ENCODE results near the gene ZNF554.

Gene ZNF554

DNA sequence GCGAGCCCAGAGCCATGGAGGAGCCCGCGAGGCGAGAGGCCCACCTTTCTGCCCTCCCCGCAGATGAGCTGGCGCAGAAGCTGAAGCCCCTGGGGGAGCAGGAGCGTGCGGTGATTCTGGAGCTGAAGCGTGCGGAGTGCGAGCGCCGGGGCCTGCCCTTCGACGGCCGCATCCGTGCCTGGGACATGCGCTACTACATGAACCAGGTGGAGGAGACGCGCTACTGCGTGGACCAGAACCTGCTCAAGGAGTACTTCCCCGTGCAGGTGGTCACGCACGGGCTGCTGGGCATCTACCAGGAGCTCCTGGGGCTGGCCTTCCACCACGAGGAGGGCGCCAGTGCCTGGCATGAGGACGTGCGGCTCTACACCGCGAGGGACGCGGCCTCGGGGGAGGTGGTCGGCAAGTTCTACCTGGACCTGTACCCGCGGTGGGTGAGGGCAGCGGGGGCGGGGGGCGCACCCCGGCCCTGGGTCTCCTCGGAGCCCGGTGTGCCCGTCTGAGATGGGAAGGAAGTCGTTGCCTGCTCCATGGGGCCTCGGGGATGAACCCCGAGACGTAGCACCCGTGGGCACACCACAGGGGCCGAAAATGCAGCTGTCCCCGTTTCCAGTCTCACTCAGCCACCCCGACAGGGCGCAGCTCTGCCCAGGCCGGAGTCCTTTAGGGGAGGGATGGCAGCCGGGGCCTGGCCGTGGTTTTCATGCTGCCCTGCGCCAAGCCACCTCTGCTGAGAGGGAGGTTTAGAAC is 12.1 kb upstream of the ZNF554 start:
- no peak for DNase-seq (ENCODE audit: extremely low spot score)
- TF ChIP-seq FOXA1 (IDR thresholded peaks at IDR 0.05): no peak
- no peak for TF ChIP-seq TARDBP (IDR thresholded peaks at IDR 0.05)
- no peak for TF ChIP-seq FOXK2 (IDR thresholded peaks at IDR 0.05)
- TF ChIP-seq LEF1 (IDR thresholded peaks at IDR 0.05; ENCODE audit: borderline replicate concordance): no peak
- TF ChIP-seq SP1 (IDR thresholded peaks at IDR 0.05): no peak
- no peak for TF ChIP-seq BHLHE40 (IDR thresholded peaks at IDR 0.05; ENCODE audit: borderline replicate concordance)
- TF ChIP-seq, protein P1, sequence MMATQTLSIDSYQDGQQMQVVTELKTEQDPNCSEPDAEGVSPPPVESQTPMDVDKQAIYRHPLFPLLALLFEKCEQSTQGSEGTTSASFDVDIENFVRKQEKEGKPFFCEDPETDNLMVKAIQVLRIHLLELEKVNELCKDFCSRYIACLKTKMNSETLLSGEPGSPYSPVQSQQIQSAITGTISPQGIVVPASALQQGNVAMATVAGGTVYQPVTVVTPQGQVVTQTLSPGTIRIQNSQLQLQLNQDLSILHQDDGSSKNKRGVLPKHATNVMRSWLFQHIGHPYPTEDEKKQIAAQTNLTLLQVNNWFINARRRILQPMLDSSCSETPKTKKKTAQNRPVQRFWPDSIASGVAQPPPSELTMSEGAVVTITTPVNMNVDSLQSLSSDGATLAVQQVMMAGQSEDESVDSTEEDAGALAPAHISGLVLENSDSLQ (IDR thresholded peaks at IDR 0.05): no peak
- no peak for TF ChIP-seq L3MBTL2 (conservative IDR thresholded peaks at IDR 0.05)
- ChIA-PET CTCF (interaction anchor here (1.2 kb wide), 1 partner anchor 80 kb away, joined by 3 read pairs; no protein-coding TSS in a partner anchor), POLR2A (no interaction called here)

DNA sequence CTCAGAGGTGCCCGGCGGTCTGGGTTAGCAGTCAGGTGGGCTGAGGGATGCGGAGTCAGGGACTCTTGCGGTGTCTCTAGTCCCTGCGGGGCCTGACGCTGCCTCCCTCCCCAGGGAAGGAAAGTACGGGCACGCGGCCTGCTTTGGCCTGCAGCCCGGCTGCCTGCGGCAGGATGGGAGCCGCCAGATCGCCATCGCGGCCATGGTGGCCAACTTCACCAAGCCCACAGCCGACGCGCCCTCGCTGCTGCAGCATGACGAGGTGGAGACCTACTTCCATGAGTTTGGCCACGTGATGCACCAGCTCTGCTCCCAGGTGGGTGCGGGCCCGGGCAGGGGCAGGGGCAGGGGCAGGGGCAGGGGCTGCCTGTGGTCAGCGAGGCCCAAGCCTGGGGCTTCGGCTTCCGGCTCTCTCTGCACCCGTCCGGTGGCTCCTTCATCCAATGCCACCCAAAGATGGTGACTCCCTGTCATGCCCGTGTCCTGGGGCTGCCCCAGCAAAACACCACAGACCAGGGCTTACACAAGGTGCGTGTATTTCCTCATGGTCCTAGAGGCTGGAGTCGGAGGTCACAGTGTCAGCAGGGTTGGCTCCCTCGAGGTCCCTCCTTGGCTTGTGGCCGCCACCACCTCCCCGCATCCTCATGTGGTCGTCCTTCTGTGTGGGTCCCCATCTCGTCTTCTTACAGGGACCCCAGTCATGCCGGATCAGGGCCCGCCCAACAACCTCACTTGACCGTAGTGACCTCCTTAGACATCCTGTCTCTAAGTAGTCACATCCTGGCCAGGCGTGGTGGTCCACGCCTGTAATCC is 11.3 kb upstream of the ZNF554 start:
- CTCF ChIA-PET: interaction anchor here (1.2 kb wide), 1 partner anchor 79 kb away, joined by 3 read pairs; no protein-coding TSS in a partner anchor
- TF ChIP-seq SP1 (IDR thresholded peaks at IDR 0.05): no peak
- TF ChIP-seq HDGF (IDR thresholded peaks at IDR 0.05; ENCODE audit: borderline replicate concordance): no peak
- no peak for TF ChIP-seq NFRKB (IDR thresholded peaks at IDR 0.05)
- TF ChIP-seq ZNF384 (IDR thresholded peaks at IDR 0.05): no peak
- TF ChIP-seq FOXM1 (IDR thresholded peaks at IDR 0.05; ENCODE audit: borderline replicate concordance): no peak
- TF ChIP-seq SUZ12 (IDR thresholded peaks at IDR 0.05): no peak
- no peak for TF ChIP-seq TARDBP (IDR thresholded peaks at IDR 0.05)
- TF ChIP-seq ELF4 (IDR thresholded peaks at IDR 0.05): no peak
- no peak for TF ChIP-seq FOXK2 (IDR thresholded peaks at IDR 0.05)
- no peak for TF ChIP-seq ARNT (IDR thresholded peaks at IDR 0.05)
- TF ChIP-seq LEF1 (IDR thresholded peaks at IDR 0.05; ENCODE audit: borderline replicate concordance): no peak
- TF ChIP-seq, protein P1 (IDR thresholded peaks at IDR 0.05): no peak
- no peak for TF ChIP-seq BHLHE40 (IDR thresholded peaks at IDR 0.05; ENCODE audit: borderline replicate concordance)
- TF ChIP-seq FOXA1 (IDR thresholded peaks at IDR 0.05): no peak
- no peak for TF ChIP-seq CTBP1 (IDR thresholded peaks at IDR 0.05; ENCODE audit: borderline replicate concordance)
- no peak for TF ChIP-seq L3MBTL2 (conservative IDR thresholded peaks at IDR 0.05)
- no peak for DNase-seq (ENCODE audit: extremely low spot score)
- POLR2A ChIA-PET: no interaction called here

DNA sequence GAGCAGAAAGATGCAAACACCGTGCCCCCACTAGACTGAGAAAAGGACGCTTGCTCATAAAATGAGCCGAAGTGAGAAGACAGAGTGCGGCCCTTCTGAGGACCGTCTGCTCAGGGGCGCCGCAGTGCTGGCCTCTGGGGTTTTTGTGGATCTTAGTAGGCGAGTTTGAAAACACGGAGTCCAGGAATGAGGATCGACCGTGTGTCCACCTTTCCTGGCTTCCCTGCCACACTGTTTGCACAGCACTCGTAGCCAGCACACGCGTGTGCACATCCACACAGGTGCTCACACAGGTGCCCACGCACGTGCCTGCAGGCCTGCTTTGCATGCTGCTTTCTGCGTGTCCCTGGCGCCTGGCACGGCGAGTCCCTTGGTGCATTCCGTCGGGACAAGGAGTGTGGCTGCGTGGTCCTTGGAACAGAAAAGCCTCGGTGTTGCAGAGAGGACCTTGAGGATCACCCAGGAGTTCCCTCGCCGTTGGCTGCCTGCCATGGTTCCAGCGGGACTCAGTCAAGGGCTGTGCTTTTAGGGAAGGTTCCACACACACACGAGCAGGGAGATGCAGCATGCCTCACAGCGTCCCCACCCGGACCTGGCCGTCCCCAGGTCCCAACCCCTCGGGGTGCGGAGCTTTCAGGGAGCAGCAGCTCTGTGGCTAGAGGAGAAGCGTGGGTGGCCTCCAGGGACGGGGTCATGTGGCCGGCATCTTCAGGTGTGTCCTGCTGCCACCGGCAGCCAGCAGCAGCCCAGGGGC is 10.1 kb upstream of the ZNF554 start:
- POLR2A ChIA-PET: no interaction called here
- DNase-seq (ENCODE audit: extremely low spot score): no peak
- no peak for TF ChIP-seq ZNF384 (IDR thresholded peaks at IDR 0.05)
- TF ChIP-seq FOXM1 (IDR thresholded peaks at IDR 0.05; ENCODE audit: borderline replicate concordance): no peak
- TF ChIP-seq, protein P1 (IDR thresholded peaks at IDR 0.05): no peak
- TF ChIP-seq FOXK2 (IDR thresholded peaks at IDR 0.05): no peak
- TF ChIP-seq TARDBP (IDR thresholded peaks at IDR 0.05): no peak
- no peak for TF ChIP-seq FOXA1 (IDR thresholded peaks at IDR 0.05)
- TF ChIP-seq SUZ12 (IDR thresholded peaks at IDR 0.05): no peak
- no peak for TF ChIP-seq L3MBTL2 (conservative IDR thresholded peaks at IDR 0.05)
- no peak for TF ChIP-seq SP1 (IDR thresholded peaks at IDR 0.05)
- no peak for TF ChIP-seq BHLHE40 (IDR thresholded peaks at IDR 0.05; ENCODE audit: borderline replicate concordance)
- no peak for TF ChIP-seq ARNT (IDR thresholded peaks at IDR 0.05)
- no peak for TF ChIP-seq LEF1 (IDR thresholded peaks at IDR 0.05; ENCODE audit: borderline replicate concordance)
- CTCF ChIA-PET: no interaction called here

DNA sequence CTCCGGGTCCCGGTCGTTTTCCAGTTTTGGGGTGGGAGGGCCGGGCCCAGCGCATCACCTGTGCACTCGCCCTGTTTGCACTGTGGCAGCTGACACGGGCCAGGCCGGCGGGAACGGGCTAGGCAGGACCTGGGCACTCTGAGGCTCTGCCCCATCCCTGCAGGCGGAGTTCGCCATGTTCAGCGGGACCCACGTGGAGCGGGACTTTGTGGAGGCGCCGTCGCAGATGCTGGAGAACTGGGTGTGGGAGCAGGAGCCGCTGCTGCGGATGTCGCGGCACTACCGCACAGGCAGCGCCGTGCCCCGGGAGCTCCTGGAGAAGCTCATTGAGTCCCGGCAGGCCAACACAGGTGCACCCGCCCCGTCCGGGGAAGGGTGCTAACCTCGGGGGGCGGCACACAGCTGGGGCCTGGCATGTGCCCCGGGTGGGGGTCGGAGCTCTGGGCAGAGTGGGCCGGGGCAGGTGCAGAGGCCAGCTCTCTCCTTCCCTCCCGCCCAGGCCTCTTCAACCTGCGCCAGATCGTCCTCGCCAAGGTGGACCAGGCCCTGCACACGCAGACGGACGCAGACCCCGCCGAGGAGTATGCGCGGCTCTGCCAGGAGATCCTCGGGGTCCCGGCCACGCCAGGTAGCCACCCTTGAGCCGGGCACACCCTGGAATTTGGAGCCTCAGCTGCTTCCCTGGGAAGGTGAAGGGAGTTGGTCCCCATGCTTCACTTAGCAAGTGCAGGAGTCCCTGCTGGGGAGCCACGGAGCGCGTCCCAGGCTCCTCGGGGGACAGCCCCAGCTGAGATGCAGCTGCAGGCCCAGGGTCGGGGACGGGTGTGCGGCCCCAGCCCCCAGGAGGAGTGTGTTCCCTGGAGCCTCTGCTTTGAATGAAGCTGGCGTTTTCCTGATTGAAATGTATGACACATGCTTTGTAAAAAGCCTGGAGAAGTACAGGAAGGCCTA is 9.3 kb upstream of the ZNF554 start:
- TF ChIP-seq ARNT (IDR thresholded peaks at IDR 0.05) (no peak), SUZ12 (IDR thresholded peaks at IDR 0.05) (no peak), ELF4 (IDR thresholded peaks at IDR 0.05) (no peak), LEF1 (IDR thresholded peaks at IDR 0.05; ENCODE audit: borderline replicate concordance) (no peak), ZNF384 (IDR thresholded peaks at IDR 0.05) (no peak), BHLHE40 (IDR thresholded peaks at IDR 0.05; ENCODE audit: borderline replicate concordance) (no peak), NFRKB (IDR thresholded peaks at IDR 0.05) (no peak), CTBP1 (IDR thresholded peaks at IDR 0.05; ENCODE audit: borderline replicate concordance) (no peak), HDGF (IDR thresholded peaks at IDR 0.05; ENCODE audit: borderline replicate concordance) (no peak), FOXM1 (IDR thresholded peaks at IDR 0.05; ENCODE audit: borderline replicate concordance) (no peak), SP1 (IDR thresholded peaks at IDR 0.05) (no peak), L3MBTL2 (conservative IDR thresholded peaks at IDR 0.05) (no peak), FOXA1 (IDR thresholded peaks at IDR 0.05) (no peak), FOXK2 (IDR thresholded peaks at IDR 0.05) (no peak)
- TF ChIP-seq, protein P1 (IDR thresholded peaks at IDR 0.05): no peak
- no peak for DNase-seq (ENCODE audit: extremely low spot score)
- POLR2A ChIA-PET: no interaction called here
- CTCF ChIA-PET: no interaction called here

All from HEK293T (cell line).